Tongue (tissue), 2 donors: ENCODE results near the gene SMG5. TPM values are rescaled to one million over a fixed set of nuclear protein-coding genes. Genes with fewer than 3 reads are reported as not detected.
A peak's percentile ranks its signal among the peaks of the same experiment; 100 is the strongest.

ENCODE experiments used
- DNase-seq: peaks from one replicate; pipeline ENCODE4 v3.0.0-alpha.2; 2015
- total RNA-seq: library from RNA; depleted of rRNA; stranded (reverse); fragments of >200 nt; gene quantifications from one replicate; pipeline ENCODE4 v1.2.3, GENCODE V29; 2014

SMG5 gene
- total RNA-seq, 1 donor from 2014 or later: 52.1 TPM

GRCh38 chr1:156214024-156214748, 68.4 kb downstream of the SMG5 start:
- no peak for DNase-seq

- no peak for DNase-seq
These were observed 69.0 kb downstream of the SMG5 start for GRCh38 chr1:156213644-156213966.

GRCh38 chr1:156212833-156213643, 69.6 kb downstream of the SMG5 start, which contains the start of gene PMF1:
Gene PMF1, plus strand, starts transcription at chr1:156213007. Its CDS starts 9 bp downstream, at chr1:156213016.
- peak; percentile 98 for DNase-seq

GRCh38 chr1:156212130-156212529, 70.5 kb downstream of the SMG5 start:
- DNase-seq: no peak

- DNase-seq: no peak
These were observed 71.4 kb downstream of the SMG5 start for GRCh38 chr1:156211243-156211642.

GRCh38 chr1:156204686-156205085, 77.9 kb downstream of the SMG5 start:
- no peak for DNase-seq

GRCh38 chr1:156203331-156203730, 79.3 kb downstream of the SMG5 start:
- DNase-seq: no peak

- no peak for DNase-seq
These were observed 82.6 kb downstream of the SMG5 start for GRCh38 chr1:156200044-156200443.

Other genes with a start within 250 kb of the SMG5 start
- 29.1 TPM for gene UBQLN4, start 229.0 kb downstream of the SMG5 start, total RNA-seq
- gene LAMTOR2, start 228.0 kb downstream of the SMG5 start, total RNA-seq: 31.8 TPM
- 13.3 TPM for gene RAB25, start 221.7 kb downstream of the SMG5 start, total RNA-seq
- gene MEX3A, start 200.4 kb downstream of the SMG5 start, total RNA-seq: 4.0 TPM
- 721 TPM for gene LMNA, start 168.1 kb downstream of the SMG5 start, total RNA-seq
- gene SEMA4A, start 129.2 kb downstream of the SMG5 start, total RNA-seq: 5.5 TPM
- gene SLC25A44, start 88.7 kb downstream of the SMG5 start, total RNA-seq: 9.4 TPM
- gene PMF1, start 69.8 kb downstream of the SMG5 start, total RNA-seq: 49.7 TPM
- gene BGLAP, start 40.6 kb downstream of the SMG5 start, total RNA-seq: 1.0 TPM
- gene PAQR6, start 34.8 kb downstream of the SMG5 start, total RNA-seq: 1.0 TPM
- 6.1 TPM for gene TMEM79, start 1.5 kb upstream of the SMG5 start, total RNA-seq
- gene GLMP, start 12.9 kb upstream of the SMG5 start, total RNA-seq: 13.1 TPM
- not detected for gene VHLL, start 16.5 kb upstream of the SMG5 start, total RNA-seq
- gene CCT3, start 55.5 kb upstream of the SMG5 start, total RNA-seq: 302 TPM
- gene TSACC, start 55.7 kb upstream of the SMG5 start, total RNA-seq: not detected
- gene RHBG, start 86.4 kb upstream of the SMG5 start, total RNA-seq: 0.31 TPM
- gene MEF2D, start 217.9 kb upstream of the SMG5 start, total RNA-seq: 23.6 TPM